ENCODE results near the gene ZNF275.

The ZNF275 gene

GRCh38 chrX:153340111-153340510 is 6.2 kb downstream of the ZNF275 start:
- H3K4me2 ChIP-seq (ENCODE audit: low read depth, low read length, poor library complexity, severe bottlenecking), result no peak overlapping the region
- no peak overlapping the region for H2AFZ ChIP-seq (ENCODE audit: low read depth, low read length, severe bottlenecking)
- no peak overlapping the region for H3K27ac ChIP-seq (ENCODE audit: low read depth, low read length)
- H4K20me1 ChIP-seq (ENCODE audit: low read depth, low read length), result no peaks in the 10 kb centered on the region
- no peaks in the 10 kb centered on the region for H3K9me3 ChIP-seq (ENCODE audit: insufficient read depth, low read length)
- TF ChIP-seq EZH2phosphoT487 (conservative IDR thresholded peaks at IDR 0.05; ENCODE audit: low read length) (no peak), CTCF (IDR thresholded peaks at IDR 0.05; ENCODE audit: insufficient read depth, low read length, poor library complexity, severe bottlenecking) (no peak)
- H3K79me2 ChIP-seq (ENCODE audit: insufficient read depth, low read length), result no peaks in the 10 kb centered on the region
- H3F3A ChIP-seq (ENCODE audit: insufficient read depth), result no peaks in the 10 kb centered on the region
- no peak overlapping the region for H3K4me3 ChIP-seq (ENCODE audit: insufficient read depth, low read length, poor library complexity, severe bottlenecking)
- no peak overlapping the region for H3K9ac ChIP-seq (ENCODE audit: low read length)
- H3K9me2 ChIP-seq (replicated peaks; ENCODE audit: insufficient read depth, low read length), result no peaks in the 10 kb centered on the region
- H3K27me3 ChIP-seq (ENCODE audit: low read length), result no peaks in the 10 kb centered on the region
- no peaks in the 10 kb centered on the region for H3K36me3 ChIP-seq (ENCODE audit: low read length)

GRCh38 chrX:153342762-153343558 is 9.0 kb downstream of the ZNF275 start:
- Histone ChIP-seq H4K20me1 (ENCODE audit: low read depth, low read length) (no peaks in the 10 kb centered on the region), H3K27ac (ENCODE audit: low read depth, low read length) (no peak overlapping the region), H3K9me3 (ENCODE audit: insufficient read depth, low read length) (no peaks in the 10 kb centered on the region), H3K9ac (ENCODE audit: low read length) (no peak overlapping the region), H3K4me3 (ENCODE audit: insufficient read depth, low read length, poor library complexity, severe bottlenecking) (no peak overlapping the region), H3K9me2 (replicated peaks; ENCODE audit: insufficient read depth, low read length) (no peaks in the 10 kb centered on the region), H3K4me2 (ENCODE audit: low read depth, low read length, poor library complexity, severe bottlenecking) (no peak overlapping the region), H3F3A (ENCODE audit: insufficient read depth) (no peaks in the 10 kb centered on the region), H3K27me3 (ENCODE audit: low read length) (no peaks in the 10 kb centered on the region), H3K36me3 (ENCODE audit: low read length) (no peaks in the 10 kb centered on the region), H2AFZ (ENCODE audit: low read depth, low read length, severe bottlenecking) (no peak overlapping the region), H3K79me2 (ENCODE audit: insufficient read depth, low read length) (no peaks in the 10 kb centered on the region)
- TF ChIP-seq CTCF (IDR thresholded peaks at IDR 0.05; ENCODE audit: insufficient read depth, low read length, poor library complexity, severe bottlenecking) (no peak), EZH2phosphoT487 (conservative IDR thresholded peaks at IDR 0.05; ENCODE audit: low read length) (no peak)

- Histone ChIP-seq H3K27me3 (ENCODE audit: low read length) (no peaks in the 10 kb centered on the region), H3K9ac (ENCODE audit: low read length) (no peak overlapping the region), H3K36me3 (ENCODE audit: low read length) (no peaks in the 10 kb centered on the region), H4K20me1 (ENCODE audit: low read depth, low read length) (no peaks in the 10 kb centered on the region), H3K79me2 (ENCODE audit: insufficient read depth, low read length) (no peaks in the 10 kb centered on the region), H2AFZ (ENCODE audit: low read depth, low read length, severe bottlenecking) (no peak overlapping the region), H3F3A (ENCODE audit: insufficient read depth) (no peaks in the 10 kb centered on the region), H3K9me3 (ENCODE audit: insufficient read depth, low read length) (no peaks in the 10 kb centered on the region), H3K4me2 (ENCODE audit: low read depth, low read length, poor library complexity, severe bottlenecking) (no peak overlapping the region), H3K4me3 (ENCODE audit: insufficient read depth, low read length, poor library complexity, severe bottlenecking) (no peak overlapping the region), H3K9me2 (replicated peaks; ENCODE audit: insufficient read depth, low read length) (no peaks in the 10 kb centered on the region), H3K27ac (ENCODE audit: low read depth, low read length) (no peak overlapping the region)
- TF ChIP-seq CTCF (IDR thresholded peaks at IDR 0.05; ENCODE audit: insufficient read depth, low read length, poor library complexity, severe bottlenecking) (no peak), EZH2phosphoT487 (conservative IDR thresholded peaks at IDR 0.05; ENCODE audit: low read length) (no peak)
These were observed 9.7 kb downstream of the ZNF275 start for GRCh38 chrX:153343674-153344073.

Measured in SU-DHL-6 (cell line).